OCI-M1 (cell line): ENCODE measurements around the gene DNM2.
"Not testable (repeated sequence)": the region's sequence is repeated elsewhere in the genome, so short reads cannot be mapped to it uniquely, and the experiment has no call there.

Source experiments
- DNase-seq: peaks from one replicate; lab custom pipeline; 2025; lab: John Stamatoyannopoulos, UW

Gene DNM2

GRCh38 chr19:10725415-10725814 is 7.5 kb downstream of the DNM2 start:
- DNase-seq = no peak

GRCh38 chr19:10726268-10726667 is 8.4 kb downstream of the DNM2 start:
- DNase-seq = no peak

- no peak for DNase-seq
Observed at GRCh38 chr19:10727685-10728201, 9.9 kb downstream of the DNM2 start.

GRCh38 chr19:10729411-10729810 is 11.5 kb downstream of the DNM2 start:
- no peak for DNase-seq

GRCh38 chr19:10730932-10731331 is 13.1 kb downstream of the DNM2 start:
- no peak for DNase-seq

GRCh38 chr19:10735741-10736140 is 17.9 kb downstream of the DNM2 start:
- peak; percentile 66 for DNase-seq

GRCh38 chr19:10736189-10736588 is 18.3 kb downstream of the DNM2 start:
- no peak for DNase-seq

- peak; percentile 42 for DNase-seq
Observed at GRCh38 chr19:10736916-10737551, 19.2 kb downstream of the DNM2 start.

GRCh38 chr19:10737722-10738121 is 19.8 kb downstream of the DNM2 start:
- DNase-seq = no peak

GRCh38 chr19:10740798-10741197 is 22.9 kb downstream of the DNM2 start:
- peak; percentile 68 for DNase-seq

GRCh38 chr19:10742476-10742875 is 24.6 kb downstream of the DNM2 start:
- no peak for DNase-seq

GRCh38 chr19:10744253-10744798 is 26.4 kb downstream of the DNM2 start:
- DNase-seq = no peak

GRCh38 chr19:10744801-10745293 is 27.0 kb downstream of the DNM2 start:
- DNase-seq = no peak

GRCh38 chr19:10746437-10746836 is 28.6 kb downstream of the DNM2 start:
- not testable (repeated sequence) for DNase-seq

- no peak for DNase-seq
Observed at GRCh38 chr19:10747271-10747670, 29.4 kb downstream of the DNM2 start.

- no peak for DNase-seq
Observed at GRCh38 chr19:10747674-10748073, 29.8 kb downstream of the DNM2 start.

- no peak for DNase-seq
Observed at GRCh38 chr19:10748195-10748926, 30.5 kb downstream of the DNM2 start.

GRCh38 chr19:10748927-10749434 is 31.1 kb downstream of the DNM2 start:
- DNase-seq = peak; percentile 93

GRCh38 chr19:10749435-10750384 is 31.8 kb downstream of the DNM2 start:
- no peak for DNase-seq

GRCh38 chr19:10751109-10751953 is 33.5 kb downstream of the DNM2 start:
- no peak for DNase-seq
